NCI-H1048 (cell line): ENCODE results near the gene IL1RAPL1.
"Not testable (repeated sequence)": the region's sequence is repeated elsewhere in the genome, so short reads cannot be mapped to it uniquely, and the experiment has no call there.

ENCODE experiments used
- DNase-seq: peaks from one replicate; lab custom pipeline; 2025; lab: John Stamatoyannopoulos, UW

Gene IL1RAPL1

GRCh38 chrX:29122817-29123216 lies 535.6 kb downstream of the IL1RAPL1 start:
- DNase-seq = not testable (repeated sequence)

GRCh38 chrX:29130905-29131304 lies 543.7 kb downstream of the IL1RAPL1 start:
- DNase-seq = no peak

GRCh38 chrX:29136904-29137303 lies 549.7 kb downstream of the IL1RAPL1 start:
- no peak for DNase-seq

GRCh38 chrX:29138003-29138402 lies 550.8 kb downstream of the IL1RAPL1 start:
- DNase-seq = no peak

GRCh38 chrX:29143356-29143755 lies 556.1 kb downstream of the IL1RAPL1 start:
- no peak for DNase-seq

- DNase-seq = no peak
Observed at GRCh38 chrX:29143756-29144155, 556.5 kb downstream of the IL1RAPL1 start.

- DNase-seq = no peak
Observed at GRCh38 chrX:29145316-29145715, 558.1 kb downstream of the IL1RAPL1 start.

GRCh38 chrX:29148511-29148910 lies 561.3 kb downstream of the IL1RAPL1 start:
- DNase-seq = no peak

GRCh38 chrX:29155286-29155685 lies 568.0 kb downstream of the IL1RAPL1 start:
- no peak for DNase-seq

GRCh38 chrX:29172880-29173279 lies 585.6 kb downstream of the IL1RAPL1 start:
- no peak for DNase-seq

- no peak for DNase-seq
Observed at GRCh38 chrX:29187264-29187663, 600.0 kb downstream of the IL1RAPL1 start.

GRCh38 chrX:29196501-29196900 lies 609.3 kb downstream of the IL1RAPL1 start:
- DNase-seq = no peak

GRCh38 chrX:29215251-29215650 lies 628.0 kb downstream of the IL1RAPL1 start:
- DNase-seq = no peak

- DNase-seq = no peak
Observed at GRCh38 chrX:29225670-29226069, 638.4 kb downstream of the IL1RAPL1 start.

- no peak for DNase-seq
Observed at GRCh38 chrX:29229802-29230201, 642.6 kb downstream of the IL1RAPL1 start.

GRCh38 chrX:29231800-29232199 lies 644.6 kb downstream of the IL1RAPL1 start:
- DNase-seq = no peak

- DNase-seq = no peak
Observed at GRCh38 chrX:29233592-29234183, 646.4 kb downstream of the IL1RAPL1 start.

GRCh38 chrX:29237972-29238371 lies 650.7 kb downstream of the IL1RAPL1 start:
- no peak for DNase-seq

- DNase-seq = no peak
Observed at GRCh38 chrX:29241809-29242208, 654.6 kb downstream of the IL1RAPL1 start.

- DNase-seq = no peak
Observed at GRCh38 chrX:29242856-29243255, 655.6 kb downstream of the IL1RAPL1 start.

GRCh38 chrX:29243942-29244341 lies 656.7 kb downstream of the IL1RAPL1 start:
- DNase-seq = no peak

GRCh38 chrX:29254515-29254914 lies 667.3 kb downstream of the IL1RAPL1 start:
- DNase-seq = no peak

GRCh38 chrX:29257521-29257920 lies 670.3 kb downstream of the IL1RAPL1 start:
- no peak for DNase-seq

GRCh38 chrX:29269390-29269789 lies 682.1 kb downstream of the IL1RAPL1 start:
- no peak for DNase-seq

GRCh38 chrX:29274517-29274916 lies 687.3 kb downstream of the IL1RAPL1 start:
- no peak for DNase-seq
